Measurements from ENCODE around the gene STC2. TPM values are rescaled to one million over a fixed set of nuclear protein-coding genes. Genes with fewer than 3 reads are reported as not detected.

The STC2 gene
- total RNA-seq, 1 donor from 2014 or later = 10.3 TPM

Other genes starting within 250 kb of the STC2 start
- gene BNIP1, start 183.9 kb downstream of the STC2 start, total RNA-seq = 13.5 TPM
- not detected for gene NKX2-5, start 93.2 kb downstream of the STC2 start, total RNA-seq